ENCODE measurements around the gene RHOT2.
A peak's percentile ranks its signal among the peaks of the same experiment; 100 is the strongest.

DNA sequence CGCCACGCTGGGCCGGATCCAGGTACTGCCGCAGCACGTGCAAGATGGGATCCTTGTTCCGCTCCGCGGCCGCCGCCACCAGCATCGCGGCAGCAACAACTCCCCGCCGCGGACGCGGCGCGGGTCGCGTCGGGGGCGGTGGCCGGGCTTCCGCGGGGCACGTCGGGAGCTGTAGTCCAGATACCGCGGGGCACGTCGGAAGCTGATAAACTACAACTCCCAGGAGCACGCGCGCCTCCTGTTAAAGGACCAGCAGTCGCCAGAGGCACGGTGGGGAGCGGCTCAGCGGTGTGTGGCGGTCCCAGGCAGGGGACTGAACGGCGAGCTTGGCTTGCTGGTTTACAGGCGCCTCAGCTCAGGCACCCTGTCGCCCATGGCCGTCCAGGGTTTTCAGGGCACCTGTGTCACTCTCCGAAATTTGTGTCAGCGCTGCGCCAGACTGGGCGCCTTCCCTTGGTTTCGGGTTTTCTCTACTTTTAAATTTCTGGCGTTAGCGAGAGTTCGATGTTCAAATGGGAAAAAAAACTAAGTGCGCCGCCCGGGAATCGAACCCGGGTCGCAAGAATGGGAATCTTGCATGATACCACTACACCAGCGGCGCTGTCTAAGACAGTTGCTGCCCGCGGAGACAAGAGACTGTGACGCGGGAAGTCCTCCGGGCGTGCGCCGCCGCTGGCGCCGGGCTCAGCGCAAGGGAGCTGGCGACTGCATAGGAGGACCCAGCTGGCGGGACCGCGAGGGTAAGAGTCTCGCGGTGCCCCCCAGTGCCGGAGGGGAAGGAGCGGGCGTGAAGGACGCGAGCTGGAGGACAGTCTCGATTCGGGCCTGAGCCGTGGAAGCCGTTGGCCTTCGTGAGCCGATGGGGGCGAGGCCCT lies 31.5 kb upstream of the RHOT2 start, which contains the start of gene METTL26:
- TF ChIP-seq, protein P1, sequence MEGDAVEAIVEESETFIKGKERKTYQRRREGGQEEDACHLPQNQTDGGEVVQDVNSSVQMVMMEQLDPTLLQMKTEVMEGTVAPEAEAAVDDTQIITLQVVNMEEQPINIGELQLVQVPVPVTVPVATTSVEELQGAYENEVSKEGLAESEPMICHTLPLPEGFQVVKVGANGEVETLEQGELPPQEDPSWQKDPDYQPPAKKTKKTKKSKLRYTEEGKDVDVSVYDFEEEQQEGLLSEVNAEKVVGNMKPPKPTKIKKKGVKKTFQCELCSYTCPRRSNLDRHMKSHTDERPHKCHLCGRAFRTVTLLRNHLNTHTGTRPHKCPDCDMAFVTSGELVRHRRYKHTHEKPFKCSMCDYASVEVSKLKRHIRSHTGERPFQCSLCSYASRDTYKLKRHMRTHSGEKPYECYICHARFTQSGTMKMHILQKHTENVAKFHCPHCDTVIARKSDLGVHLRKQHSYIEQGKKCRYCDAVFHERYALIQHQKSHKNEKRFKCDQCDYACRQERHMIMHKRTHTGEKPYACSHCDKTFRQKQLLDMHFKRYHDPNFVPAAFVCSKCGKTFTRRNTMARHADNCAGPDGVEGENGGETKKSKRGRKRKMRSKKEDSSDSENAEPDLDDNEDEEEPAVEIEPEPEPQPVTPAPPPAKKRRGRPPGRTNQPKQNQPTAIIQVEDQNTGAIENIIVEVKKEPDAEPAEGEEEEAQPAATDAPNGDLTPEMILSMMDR (IDR thresholded peaks at IDR 0.05) = 0 out of 2 replicates have a peak, but pooled peaks have one; percentile 6
- no peak for TF ChIP-seq ZFX (IDR thresholded peaks at IDR 0.05; ENCODE audit: borderline replicate concordance)

Measured in 22Rv1 (cell line).